ENCODE data around the gene TPSD1.
"Not testable (repeated sequence)": the region's sequence is repeated elsewhere in the genome, so short reads cannot be mapped to it uniquely, and the experiment has no call there.

Gene TPSD1

DNA sequence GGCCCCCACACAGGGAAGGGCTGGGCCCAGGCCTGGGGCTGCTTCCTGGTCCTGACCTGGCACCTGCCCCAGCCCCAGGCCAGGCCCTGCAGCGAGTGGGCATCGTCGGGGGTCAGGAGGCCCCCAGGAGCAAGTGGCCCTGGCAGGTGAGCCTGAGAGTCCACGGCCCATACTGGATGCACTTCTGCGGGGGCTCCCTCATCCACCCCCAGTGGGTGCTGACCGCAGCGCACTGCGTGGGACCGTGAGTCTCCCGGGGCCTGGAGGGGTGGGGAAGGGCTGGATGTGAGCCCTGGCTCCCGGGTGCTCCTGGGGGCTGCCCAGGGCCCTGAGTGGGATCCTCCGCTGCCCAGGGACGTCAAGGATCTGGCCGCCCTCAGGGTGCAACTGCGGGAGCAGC, 14.8 kb upstream of the TPSD1 start:
- DNase-seq (ENCODE audit: low spot score): not testable (repeated sequence)

DNA sequence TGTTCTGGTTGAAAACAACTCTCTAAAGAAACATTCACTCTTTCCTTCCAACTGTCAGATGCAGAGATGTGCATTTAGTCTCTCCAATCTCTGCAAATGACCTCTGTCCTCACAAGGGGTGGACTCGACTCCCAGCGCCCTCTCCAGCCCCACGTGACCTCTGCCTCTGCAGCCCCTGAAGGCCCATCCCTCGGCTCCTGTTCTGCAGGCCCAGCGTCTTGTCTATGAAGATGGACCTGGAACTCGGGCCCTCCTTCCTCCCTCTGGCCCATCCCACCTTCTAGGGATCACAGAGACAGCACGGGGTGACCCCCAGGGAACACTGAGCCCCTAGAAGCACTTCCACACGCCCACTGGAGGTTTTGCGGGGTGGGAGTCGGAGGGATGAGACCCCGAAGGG, 12.5 kb upstream of the TPSD1 start:
- DNase-seq (ENCODE audit: low spot score): not testable (repeated sequence)

DNA sequence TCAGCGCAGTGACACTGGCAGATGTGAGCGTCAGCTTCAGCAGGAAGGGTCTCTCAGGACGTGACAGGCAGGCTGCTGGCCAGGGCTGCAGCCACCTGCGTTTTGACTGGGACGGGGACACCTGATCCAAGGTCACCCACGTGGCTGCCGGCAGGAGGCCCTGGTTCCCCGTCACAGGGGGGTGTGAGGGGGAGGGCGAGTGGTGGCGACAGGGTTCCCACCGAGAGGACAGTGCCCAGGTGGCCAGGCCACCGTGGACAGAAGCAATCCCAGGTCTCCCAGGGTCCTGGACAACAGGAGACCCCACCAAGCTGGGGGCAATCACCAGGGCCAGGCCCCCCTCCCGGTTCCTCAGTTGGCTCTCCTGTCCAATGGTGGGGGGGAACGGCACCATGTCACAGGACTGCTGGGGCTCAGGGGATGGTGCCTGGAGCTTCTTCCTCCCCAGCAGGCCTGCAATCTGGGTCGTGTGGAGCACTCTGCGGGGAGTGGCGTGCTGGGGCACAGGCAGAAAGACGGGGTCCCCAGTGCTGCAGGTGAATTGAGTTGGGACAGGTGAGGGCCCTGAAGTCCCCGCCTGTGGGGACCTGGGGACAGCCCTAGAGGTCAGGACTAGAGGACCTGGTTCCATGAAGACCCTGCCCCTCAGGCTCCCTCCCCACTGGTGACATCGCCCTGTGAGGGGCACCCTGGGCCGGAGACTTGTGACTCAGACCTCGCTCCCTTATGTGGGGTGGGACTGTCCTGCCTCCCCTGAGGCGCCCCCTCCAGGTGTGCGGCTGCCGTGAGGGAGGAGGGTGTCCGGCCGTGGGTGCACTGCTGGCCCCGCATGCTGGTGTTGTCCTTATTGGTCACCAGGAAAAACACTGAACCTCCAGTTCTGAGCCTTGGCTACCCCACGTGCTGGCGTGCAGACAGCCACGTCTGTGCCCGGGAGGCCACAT, 11.7 kb upstream of the TPSD1 start:
- not testable (repeated sequence) for DNase-seq (ENCODE audit: low spot score)

DNA sequence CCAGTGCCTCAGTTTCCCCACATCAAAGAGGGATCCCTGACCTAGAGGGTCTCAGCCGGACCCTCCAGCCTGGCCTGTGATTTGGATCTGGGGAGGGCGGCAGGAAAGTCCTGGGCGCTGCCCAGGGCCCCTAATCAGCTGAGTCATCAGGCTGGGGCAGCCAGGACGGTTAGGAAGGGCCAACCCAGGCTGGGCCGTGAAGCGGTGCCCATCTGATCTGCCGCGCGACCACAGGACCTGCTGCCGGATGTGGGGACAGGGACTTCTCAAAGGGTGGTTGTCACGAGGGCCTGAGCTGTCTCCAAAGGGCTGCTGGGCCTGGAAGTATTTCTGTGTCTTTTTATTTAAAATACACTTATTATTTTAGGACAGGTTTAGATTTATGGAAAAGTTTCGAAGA, 11.0 kb upstream of the TPSD1 start:
- DNase-seq (ENCODE audit: low spot score): no peak

DNA sequence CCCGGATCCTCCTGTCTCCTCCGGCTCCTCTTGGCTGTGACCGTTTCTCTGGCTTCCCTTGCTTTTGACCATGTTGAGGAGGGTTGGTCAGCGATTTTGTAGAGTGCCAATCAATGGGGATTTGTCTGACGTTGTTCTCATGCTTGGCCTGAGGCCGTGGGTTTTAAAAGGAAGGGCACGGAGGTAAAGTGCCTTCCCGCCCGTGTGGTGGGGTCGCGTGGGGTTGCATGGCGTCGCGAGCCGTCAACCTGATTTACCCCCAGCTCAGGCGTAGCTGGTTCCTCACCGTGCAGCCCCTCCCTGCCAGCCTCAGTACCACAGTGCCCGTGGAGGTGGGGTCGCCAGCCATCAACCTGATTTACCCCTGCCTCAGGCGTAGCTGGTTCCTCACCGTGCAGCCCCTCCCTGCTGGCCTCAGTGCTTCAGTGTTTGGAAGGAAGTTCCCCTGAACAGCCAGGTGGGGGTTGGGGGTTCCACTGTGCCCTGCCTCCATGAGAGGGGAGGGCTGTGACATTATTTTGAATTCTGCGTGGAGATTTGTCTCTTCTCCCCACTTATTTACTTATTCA, 10.3 kb upstream of the TPSD1 start:
- DNase-seq (ENCODE audit: low spot score): no peak

DNA sequence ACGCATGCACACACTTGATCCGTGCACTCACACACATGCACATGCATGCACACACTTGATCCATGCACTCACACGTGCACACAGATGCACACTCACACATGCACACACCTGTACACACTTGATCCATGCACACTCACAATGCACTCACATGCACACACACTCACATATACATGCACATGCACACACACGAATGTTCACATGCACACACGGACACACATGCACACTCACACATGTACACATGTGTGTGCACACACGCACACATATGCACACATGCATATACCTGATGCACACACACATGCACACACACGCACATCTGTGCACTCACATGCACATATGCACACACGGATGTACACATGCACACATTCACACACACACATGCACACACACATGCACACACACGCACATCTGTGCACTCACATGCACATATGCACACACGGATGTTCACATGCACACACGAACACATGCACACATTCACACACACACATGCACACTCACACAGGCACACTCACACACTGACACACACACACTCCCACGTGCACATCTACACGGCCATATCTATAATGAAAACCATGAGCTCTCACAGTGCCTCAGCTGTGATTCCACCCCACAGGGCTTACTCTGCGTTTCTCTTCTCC, 7.8 kb upstream of the TPSD1 start:
- not testable (repeated sequence) for DNase-seq (ENCODE audit: low spot score)

DNA sequence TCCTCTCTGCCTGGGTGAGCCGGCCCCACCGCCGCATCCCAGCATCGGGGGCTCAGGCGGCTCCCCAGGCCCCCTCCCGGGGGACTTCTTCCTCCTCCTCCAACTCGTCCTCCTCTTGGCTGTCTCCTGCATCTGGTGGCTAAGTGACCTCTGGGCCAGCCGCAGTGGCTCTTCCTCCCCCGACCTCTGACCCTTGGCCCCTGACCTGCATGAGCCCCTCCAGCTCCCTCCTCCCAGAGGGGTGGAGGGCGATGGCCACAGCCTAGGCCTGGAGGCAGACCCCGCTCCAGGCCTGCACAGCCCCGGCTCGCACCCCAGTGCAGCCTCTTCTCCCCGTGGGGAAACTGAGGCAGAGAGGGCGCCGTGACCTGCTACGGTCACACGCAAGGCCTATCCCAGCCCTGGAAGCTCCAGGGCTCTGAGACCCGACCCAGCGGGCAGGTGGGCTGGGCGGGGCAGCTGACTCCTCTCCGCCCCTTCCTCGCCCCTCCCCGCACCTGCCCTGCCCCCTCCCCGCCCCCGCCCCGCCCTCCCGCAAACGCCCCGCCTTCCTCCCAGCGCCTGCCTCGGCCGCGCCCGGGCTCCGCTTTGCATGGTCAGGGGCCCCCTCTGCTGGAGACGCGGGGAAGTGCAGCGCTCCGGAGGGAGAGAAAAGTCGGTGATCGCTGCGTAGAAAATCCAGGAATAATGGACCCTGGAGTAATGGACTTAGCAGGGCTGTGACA, 6.7 kb upstream of the TPSD1 start:
- not testable (repeated sequence) for DNase-seq (ENCODE audit: low spot score)

DNA sequence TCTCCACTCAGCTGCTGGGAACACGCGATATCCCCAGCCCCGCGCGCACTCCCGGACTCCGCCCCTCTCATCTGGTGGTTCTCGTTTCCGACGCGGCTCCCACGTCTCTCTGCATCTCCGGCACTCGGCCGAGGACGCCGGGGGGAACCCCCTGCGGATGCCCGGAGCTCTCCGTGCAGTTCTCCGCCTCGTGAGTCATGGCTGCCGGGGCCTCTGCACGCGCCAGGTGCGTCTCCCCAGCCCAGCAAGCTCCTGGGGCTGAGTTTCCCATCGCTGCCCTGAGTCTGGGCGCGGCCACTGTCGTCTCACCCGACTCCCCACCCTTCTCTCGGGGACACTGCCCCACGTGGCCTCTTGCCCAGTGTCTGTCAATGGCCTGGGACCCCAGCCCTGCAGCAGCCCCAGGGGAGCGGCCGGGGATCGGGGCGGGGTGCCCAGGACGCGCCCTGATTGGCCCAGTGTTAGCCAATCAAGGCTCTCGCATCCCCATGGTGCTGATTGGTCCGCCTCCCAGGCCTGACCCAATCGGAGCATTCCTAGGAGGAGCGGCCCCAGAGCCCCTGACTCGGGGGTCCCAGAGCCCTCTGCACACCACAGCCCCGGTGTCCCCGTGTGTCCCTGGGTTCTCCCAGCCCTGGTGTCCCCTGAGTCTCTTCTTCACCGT, 2.0 kb upstream of the TPSD1 start:
- DNase-seq (ENCODE audit: low spot score): not testable (repeated sequence)

DNA sequence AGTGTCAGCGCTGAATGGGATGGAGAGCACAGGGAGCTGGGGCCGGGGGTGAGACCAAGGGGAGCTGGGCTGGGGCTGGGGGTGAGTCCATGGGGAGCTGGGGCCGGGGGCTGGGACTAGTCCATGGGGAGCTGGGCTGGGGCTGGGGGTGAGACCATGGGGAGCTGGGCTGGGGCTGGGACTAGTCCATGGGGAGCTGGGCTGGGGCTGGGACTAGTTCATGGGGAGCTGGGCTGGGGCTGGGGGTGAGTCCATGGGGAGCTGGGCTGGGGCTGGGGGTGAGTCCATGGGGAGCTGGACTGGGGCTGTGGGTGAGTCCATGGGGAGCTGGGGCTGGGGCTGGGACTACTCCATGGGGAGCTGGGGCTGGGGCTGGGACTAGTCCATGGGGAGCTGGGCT, 1.0 kb upstream of the TPSD1 start:
- not testable (repeated sequence) for DNase-seq (ENCODE audit: low spot score)

DNA sequence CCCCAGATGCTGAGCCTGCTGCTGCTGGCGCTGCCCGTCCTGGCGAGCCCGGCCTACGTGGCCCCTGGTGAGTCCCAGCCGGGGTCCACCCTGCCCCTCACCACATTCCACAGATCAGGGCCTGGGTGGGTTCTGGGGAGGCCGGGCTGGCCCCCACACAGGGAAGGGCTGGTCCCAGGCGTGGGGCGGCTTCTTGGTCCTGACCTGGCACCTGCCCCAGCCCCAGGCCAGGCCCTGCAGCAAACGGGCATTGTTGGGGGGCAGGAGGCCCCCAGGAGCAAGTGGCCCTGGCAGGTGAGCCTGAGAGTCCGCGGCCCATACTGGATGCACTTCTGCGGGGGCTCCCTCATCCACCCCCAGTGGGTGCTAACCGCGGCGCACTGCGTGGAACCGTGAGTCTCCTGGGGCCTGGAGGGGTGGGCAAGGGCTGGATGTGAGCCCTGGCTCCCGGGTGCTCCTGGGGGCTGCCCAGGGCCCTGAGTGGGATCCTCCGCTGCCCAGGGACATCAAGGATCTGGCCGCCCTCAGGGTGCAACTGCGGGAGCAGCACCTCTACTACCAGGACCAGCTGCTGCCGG, 516 bp downstream of the TPSD1 start:
- not testable (repeated sequence) for DNase-seq (ENCODE audit: low spot score)

DNA sequence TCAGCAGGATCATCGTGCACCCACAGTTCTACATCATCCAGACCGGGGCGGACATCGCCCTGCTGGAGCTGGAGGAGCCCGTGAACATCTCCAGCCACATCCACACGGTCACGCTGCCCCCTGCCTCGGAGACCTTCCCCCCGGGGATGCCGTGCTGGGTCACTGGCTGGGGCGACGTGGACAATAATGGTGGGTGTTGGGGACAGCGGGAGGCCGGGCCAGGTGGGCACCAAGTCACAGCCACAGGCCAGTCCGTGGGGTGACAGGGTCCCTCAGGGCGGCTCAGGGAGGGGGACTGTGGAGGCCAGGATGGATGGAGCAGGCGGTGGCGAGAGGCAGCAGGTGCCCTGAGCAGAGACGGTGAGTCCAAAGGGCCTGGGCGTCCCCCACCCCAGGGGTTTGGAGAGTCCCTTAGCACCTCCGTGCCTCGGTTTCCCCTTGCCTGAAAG, 1.0 kb downstream of the TPSD1 start:
- DNase-seq (ENCODE audit: low spot score): no peak

DNA sequence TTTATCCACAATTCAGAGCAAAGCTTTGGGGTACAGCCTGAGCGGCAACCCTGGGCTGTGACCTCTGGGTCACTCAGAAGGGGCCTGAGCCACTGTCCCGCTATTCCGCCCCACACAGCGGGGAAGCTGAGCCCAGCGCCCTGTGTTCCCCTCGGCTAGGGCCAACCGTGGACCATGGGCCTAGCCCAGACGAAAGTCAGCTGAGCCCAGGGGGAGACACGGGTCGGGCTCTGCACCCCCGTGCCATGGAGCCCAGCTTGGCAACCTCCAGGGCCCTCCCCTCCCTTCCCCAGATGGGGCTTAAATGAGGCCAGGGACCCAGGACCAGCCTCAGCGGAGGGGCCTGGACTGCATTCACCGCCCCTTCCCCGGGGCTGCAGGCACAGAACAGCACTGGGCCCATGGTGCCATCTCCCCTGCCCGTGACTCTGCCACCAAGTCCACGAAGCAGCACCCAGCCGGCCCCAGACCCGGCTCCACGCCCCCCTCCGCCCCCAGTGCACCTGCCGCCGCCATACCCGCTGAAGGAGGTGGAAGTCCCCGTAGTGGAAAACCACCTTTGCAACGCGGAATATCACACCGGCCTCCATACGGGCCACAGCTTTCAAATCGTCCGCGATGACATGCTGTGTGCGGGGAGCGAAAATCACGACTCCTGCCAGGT, 1.8 kb downstream of the TPSD1 start:
- no peak for DNase-seq (ENCODE audit: low spot score)

DNA sequence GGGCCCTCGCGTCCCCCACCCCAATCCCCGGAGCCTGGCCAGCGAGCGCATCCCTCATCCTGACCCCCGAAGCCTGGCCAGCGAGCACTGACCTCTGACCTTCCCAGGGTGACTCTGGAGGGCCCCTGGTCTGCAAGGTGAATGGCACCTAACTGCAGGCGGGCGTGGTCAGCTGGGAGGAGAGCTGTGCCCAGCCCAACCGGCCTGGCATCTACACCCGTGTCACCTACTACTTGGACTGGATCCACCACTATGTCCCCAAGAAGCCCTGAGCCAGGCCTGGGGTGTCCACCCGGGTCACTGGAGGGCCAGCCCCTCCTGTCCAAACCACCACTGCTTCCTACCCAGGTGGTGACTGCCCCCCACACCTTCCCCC, 2.3 kb downstream of the TPSD1 start:
- no peak for DNase-seq (ENCODE audit: low spot score)

DNA sequence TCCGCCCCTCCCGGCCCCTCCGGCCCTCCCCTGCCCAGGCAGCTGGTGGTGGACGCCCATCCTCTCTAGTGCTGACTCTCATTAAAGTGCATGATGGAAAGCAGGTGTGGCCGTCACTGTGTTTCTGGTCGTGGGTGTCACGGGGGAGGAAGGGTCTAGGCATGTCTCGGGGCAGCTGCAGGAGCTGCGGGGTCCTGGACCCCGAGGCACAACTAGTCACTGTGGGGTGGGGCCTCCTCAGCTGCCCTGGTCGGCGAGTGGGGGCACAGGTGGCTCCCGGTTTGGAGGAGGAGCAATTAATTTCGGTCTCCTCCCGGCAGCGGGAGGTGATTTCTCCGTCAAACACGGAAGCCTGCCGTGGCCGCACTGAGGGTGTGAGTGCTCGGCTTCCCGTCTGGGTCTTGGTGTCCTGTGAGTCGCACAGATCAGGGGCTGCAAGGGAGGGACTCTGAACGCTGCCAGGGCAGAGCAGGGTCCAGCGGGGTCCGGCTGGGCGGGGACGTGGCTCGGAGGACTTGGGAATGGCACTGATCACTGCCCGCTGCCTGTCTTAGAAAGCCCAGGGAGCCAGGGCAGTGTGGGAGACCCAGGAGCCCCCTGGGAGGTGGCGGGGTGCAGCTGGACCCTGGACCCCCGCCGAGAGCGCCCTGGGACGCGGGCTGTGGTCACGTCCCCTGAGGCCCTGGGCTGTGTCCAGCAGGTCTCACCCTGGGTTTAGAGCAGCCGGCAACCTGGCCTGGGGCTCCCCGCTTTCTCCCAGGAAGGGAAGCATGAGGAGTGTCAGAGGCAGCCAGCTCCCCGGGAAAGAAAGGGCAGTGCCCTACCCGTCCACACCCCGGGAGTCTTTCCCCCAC, 3.3 kb downstream of the TPSD1 start:
- no peak for DNase-seq (ENCODE audit: low spot score)

DNA sequence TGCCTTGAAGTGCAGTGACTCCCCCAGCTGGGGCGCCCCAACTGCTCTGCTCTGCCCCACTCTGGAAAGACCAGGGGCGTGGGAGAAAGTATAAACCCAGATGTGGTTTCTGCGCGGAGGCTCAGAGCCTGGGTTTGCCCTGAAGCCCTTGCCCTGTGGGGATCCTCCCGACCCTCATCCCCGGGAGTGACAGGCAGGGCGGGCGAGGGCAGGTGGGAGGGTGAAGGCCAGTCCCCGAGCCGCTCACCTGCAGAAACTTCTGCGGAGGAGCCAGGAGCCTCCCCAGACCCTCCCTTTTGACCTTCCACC, 3.8 kb downstream of the TPSD1 start:
- no peak for DNase-seq (ENCODE audit: low spot score)

DNA sequence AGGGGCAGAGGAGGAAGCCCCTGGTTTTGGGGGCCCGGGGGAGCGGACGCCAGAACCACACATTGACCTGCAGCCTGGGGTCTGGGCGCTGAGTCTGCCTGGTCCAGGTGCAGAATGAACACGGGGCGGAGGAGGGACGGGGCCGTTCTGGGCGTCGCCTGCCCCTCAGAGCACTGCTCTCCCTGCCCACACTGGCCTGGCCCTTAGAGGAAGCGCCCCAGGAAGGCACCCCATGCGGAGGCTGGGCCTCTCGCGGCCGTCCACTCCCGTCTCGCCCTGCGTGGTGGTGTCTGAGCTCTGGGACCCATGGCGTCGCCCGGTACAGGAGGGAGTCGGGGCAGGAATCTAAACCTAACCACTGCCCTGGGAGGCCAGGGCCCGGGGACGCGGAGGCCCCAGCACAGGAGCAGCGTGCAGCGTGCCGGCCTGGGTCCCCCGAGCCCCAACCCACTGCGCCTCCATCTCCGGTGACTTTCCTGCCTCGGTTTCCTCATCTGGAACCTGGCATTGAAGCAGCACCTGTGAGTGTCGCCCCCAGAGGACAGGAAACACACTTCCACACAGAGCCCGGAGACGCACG, 4.3 kb downstream of the TPSD1 start:
- DNase-seq (ENCODE audit: low spot score): no peak

DNA sequence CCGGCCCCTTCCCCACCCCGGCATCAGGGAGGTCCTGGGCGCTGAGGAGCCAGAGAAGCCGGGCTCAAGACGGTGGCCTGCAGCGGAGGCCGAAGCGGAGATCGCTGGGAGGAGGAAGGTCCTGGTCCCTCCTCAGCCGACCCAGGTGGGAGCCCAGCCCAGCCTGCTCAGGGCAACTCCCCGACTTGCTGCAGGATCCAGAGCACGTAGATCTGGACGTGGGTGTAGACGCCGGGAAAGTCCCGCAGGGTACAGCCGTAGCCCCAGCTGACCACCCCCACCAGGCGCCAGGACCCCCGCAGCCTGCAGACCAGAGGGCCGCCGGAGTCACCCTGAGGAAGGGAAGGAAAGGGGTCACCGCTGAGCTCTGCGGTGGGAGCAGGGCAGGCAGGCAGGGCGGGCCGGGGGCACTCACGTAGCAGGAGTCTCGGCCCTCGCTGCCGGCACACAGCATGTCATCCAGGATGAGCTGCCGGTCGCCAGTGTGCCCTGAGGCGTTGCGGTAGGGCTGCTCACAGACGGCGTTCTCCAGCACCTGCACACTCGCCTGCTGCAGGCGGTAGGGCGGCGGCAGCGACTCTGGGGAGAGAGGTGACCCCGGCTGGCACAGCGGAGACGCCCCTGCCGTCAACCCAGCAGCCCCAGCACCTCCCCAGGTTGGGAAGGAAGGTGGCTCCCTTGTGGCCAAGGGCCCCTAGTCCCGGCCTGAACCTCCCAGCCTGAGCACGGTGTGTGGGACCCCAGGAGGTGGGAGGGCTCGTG, 5.4 kb downstream of the TPSD1 start:
- DNase-seq (ENCODE audit: low spot score): no peak

DNA sequence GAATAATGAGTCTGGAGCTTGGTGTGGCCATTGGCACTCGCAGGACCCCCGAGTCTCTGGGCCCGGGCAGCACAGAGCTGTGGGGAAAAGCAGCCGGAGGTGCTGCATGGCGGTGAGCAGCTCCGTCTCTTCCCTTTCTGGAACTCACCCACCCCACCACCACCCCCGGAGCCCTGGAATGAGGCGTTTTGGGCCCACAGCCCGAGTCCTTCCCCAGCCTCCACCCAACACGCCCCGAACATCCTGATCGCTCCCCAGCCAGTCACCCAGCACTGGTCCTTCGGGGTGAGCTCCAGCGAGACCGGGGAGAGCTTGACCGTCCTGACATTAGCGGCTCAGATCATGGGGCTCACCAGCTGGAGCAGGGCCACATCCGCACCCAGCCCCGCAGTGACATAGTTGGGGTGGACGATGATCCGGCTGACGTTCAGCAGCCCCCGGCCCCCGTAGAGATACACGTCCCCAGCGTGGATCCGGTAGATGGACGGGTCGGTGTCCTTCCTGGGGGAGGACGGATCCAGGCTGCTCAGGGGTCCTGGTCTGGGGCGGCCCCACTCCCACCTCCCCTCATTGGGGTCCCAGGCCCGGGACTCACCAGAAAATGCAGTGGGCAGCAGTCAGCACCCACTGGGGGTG, 6.5 kb downstream of the TPSD1 start:
- no peak for DNase-seq (ENCODE audit: low spot score)

DNA sequence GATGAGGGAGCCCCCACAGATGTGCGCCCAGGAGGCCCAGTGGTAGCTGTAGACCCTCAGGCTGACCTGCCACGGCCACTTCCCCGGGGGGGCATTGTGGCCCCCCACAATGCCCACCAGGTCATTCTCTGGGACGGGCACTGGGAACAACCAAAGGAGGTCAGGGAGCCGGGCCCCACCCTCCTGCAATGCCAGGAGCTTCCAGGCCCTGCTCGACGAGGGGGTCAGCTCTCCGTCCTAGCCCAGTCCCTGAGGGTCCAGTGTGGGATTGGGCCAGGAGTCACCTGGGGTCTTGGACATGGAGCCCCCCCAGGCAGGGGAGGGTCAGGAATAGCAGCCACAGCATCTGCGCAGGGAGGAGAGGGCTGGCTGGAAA, 7.0 kb downstream of the TPSD1 start:
- DNase-seq (ENCODE audit: low spot score): no peak

All from GM03348 (cell line).